Measurements from ENCODE around the gene RGS19.

Gene RGS19

GRCh38 chr20:64115171-64115911, 36.0 kb upstream of the RGS19 start:
- TF ChIP-seq CTCF (conservative IDR thresholded peaks at IDR 0.05), result no peak
- H3K27ac ChIP-seq, result no peak overlapping the region

GRCh38 chr20:64114356-64114971, 35.1 kb upstream of the RGS19 start:
- H3K27ac ChIP-seq, result no peak overlapping the region
- no peak for TF ChIP-seq CTCF (conservative IDR thresholded peaks at IDR 0.05)

- no peak overlapping the region for H3K27ac ChIP-seq
- TF ChIP-seq CTCF (conservative IDR thresholded peaks at IDR 0.05), result no peak
Observed at GRCh38 chr20:64113796-64114355, 34.6 kb upstream of the RGS19 start.

GRCh38 chr20:64113444-64113775, 34.1 kb upstream of the RGS19 start:
- H3K27ac ChIP-seq, result no peak overlapping the region
- TF ChIP-seq CTCF (conservative IDR thresholded peaks at IDR 0.05), result no peak

GRCh38 chr20:64112691-64113443, 33.5 kb upstream of the RGS19 start:
- no peak overlapping the region for H3K27ac ChIP-seq
- TF ChIP-seq CTCF (conservative IDR thresholded peaks at IDR 0.05), result no peak

GRCh38 chr20:64111841-64112641, 32.7 kb upstream of the RGS19 start:
- H3K27ac ChIP-seq, result no peak overlapping the region
- TF ChIP-seq CTCF (conservative IDR thresholded peaks at IDR 0.05), result no peak

All from VCaP (cell line).